BE2C (cell line): Measurements from ENCODE around the gene RPL32. TPM values are rescaled to one million over a fixed set of nuclear protein-coding genes. Genes with fewer than 3 reads are reported as not detected.

Experiments
- DNase-seq: peaks from one replicate; pipeline ENCODE4 v3.0.0-alpha.2; 2020
- H3K27me3 ChIP-seq: fragments of 250-450 bp; sonication (Bioruptor Pico); 2 replicates; pipeline ENCODE4 v1.5.1; 2020; ENCODE audit warnings: mild to moderate bottlenecking
- H3K36me3 ChIP-seq: fragments of 250-450 bp; sonication (Bioruptor Pico); 2 replicates; pipeline ENCODE4 v1.5.1; 2020; ENCODE audit warnings: mild to moderate bottlenecking
- H3K4me1 ChIP-seq: fragments of 250-450 bp; sonication (Bioruptor Pico); 2 replicates; pipeline ENCODE4 v1.5.1; 2020
- H3K4me3 ChIP-seq: 2 replicates; pipeline ENCODE4 v1.5.1; 2011; ENCODE audit warnings: low read depth, low read length
- H3K9me3 ChIP-seq: fragments of 250-450 bp; sonication (Bioruptor Pico); 2 replicates; pipeline ENCODE4 v1.5.1; 2020
- polyA plus RNA-seq: library from polyadenylated mRNA; unstranded; fragments of >200 nt; gene quantifications from one replicate; pipeline ENCODE4 v1.2.1, GENCODE V29; 2012; ENCODE audit warnings: low read depth, missing spikeins; ENCODE audit not compliant: insufficient read length, insufficient read depth
- TF ChIP-seq, protein P1 (sequence below): IDR thresholded peaks from 2 replicates; pipeline ENCODE4 v1.5.1; 2012; ENCODE audit warnings: mild to moderate bottlenecking, low read depth, low read length

Gene RPL32
- 1,285 TPM for polyA plus RNA-seq

DNA sequence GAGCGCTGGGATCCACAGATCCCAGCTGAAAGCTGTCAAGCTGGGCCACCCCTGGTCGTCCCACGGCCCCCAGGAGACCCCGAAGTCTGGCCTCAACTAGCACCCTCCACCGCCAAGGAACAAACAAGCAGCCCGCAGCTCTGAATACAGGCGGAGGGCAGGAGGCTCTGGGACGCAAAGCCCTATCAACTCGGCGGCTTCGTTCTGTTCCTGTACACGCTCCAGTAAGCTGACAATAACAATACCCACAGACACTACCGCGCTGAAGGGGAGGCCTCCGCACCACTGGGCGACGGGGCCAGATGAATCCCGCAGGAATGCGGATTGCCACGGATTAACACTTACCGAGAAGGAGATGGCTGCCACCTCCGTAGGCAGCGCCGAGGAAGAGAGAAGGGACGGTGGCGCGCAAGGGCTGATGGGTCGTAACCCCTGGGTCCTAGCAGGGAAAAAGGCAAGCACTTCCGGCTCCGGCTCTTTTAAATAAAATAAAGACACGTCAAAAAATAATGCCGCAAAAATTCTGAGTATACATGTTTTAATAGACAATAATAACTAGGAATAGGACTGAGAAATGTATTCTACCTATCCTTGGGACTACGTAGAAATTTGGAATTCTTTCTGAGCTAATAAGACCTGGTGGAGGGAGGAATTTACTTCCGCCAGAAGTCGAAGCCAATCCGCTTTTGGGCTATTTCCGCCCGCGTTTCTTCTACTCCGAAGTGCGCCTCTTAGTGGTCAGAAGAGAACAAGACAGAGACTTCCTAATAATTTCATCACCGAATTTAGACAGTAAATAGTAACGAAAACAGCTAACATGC lies at the start of gene RPL32:
TSS of gene RPL32 (minus strand) at position 417 of the 821 bp plus-strand sequence. CDS start 1,328 bp downstream, outside the sequence.
- H3K36me3 ChIP-seq: peaks cover 47% of the 10 kb centered on the region
- H3K4me1 ChIP-seq: no peaks in the 10 kb centered on the region

DNA sequence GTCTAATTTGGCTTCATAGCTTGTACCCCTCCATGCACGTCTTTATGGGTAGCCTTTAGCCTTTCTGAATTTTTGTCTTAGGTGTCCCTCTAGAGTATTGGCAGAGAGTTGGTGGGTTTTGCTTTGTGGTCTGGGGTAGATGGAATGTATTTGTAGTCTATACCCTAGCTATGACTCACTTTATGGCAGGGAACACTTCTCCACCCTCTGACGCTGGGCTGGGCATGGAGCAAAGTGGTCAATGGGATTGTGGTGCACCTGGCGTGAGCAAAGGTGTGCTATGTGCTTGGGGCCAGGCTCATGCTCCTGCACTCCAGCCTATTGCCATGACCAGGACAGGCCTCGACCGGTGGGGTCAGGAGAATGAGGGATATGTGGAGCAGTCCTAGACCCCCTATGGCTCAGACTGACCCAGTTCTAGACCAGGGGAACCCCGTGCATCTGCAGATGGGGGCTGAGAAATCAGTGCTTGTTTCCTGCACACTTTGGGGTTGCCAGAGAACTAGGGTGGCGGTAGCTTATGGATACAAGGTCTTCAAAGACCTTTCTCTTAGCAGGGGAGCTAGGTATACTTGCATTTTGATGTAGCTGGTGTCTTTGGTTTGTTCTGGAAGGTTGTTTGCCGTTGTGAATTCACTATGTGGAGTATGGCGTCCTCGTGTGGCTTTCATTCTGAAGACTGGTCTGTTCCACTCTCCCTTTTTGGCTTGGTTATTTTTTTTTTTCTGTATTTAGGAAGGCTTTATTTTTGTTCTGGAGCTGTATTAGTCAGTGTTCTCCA lies 49.4 kb upstream of the RPL32 start:
- no peak for DNase-seq
- Histone ChIP-seq H3K4me3 (no peak overlapping the region), H3K36me3 (no peaks in the 10 kb centered on the region), H3K9me3 (no peaks in the 10 kb centered on the region), H3K4me1 (no peaks in the 10 kb centered on the region), H3K27me3 (no peaks in the 10 kb centered on the region)
- TF ChIP-seq, protein P1, sequence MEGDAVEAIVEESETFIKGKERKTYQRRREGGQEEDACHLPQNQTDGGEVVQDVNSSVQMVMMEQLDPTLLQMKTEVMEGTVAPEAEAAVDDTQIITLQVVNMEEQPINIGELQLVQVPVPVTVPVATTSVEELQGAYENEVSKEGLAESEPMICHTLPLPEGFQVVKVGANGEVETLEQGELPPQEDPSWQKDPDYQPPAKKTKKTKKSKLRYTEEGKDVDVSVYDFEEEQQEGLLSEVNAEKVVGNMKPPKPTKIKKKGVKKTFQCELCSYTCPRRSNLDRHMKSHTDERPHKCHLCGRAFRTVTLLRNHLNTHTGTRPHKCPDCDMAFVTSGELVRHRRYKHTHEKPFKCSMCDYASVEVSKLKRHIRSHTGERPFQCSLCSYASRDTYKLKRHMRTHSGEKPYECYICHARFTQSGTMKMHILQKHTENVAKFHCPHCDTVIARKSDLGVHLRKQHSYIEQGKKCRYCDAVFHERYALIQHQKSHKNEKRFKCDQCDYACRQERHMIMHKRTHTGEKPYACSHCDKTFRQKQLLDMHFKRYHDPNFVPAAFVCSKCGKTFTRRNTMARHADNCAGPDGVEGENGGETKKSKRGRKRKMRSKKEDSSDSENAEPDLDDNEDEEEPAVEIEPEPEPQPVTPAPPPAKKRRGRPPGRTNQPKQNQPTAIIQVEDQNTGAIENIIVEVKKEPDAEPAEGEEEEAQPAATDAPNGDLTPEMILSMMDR: no peak

More for the DNA sequence above, at the start of gene RPL32:
- TF ChIP-seq, protein P1: peak; percentile 69
- peak within 1 kb of the TSS; percentile 98 for H3K4me3 ChIP-seq
- H3K9me3 ChIP-seq: no peaks in the 10 kb centered on the region
- DNase-seq: peak; percentile 78
- no peaks in the 10 kb centered on the region for H3K27me3 ChIP-seq

DNA sequence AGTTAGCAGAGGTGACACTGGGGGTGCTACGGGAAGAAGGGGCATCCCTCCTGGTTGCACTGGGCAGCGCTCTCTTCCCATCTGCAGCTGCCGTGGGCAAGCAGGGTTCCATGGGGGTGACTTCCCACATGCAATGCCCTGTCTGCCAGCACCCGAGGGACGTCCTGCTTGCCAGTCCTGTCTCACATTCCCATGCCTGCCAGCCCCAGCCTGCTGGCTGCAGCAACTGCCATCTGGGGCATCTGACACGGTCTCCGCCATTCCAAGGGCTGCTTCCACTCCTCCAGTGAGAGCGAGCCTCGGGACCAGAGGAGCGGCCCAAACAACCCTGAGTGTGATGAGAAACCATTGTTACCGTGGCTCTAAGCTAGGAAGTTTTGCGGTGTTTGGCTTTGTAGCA lies 45.4 kb upstream of the RPL32 start:
- no peak for DNase-seq
- H3K9me3 ChIP-seq: no peaks in the 10 kb centered on the region
- H3K4me1 ChIP-seq: no peaks in the 10 kb centered on the region
- TF ChIP-seq, protein P1: no peak
- H3K27me3 ChIP-seq: no peaks in the 10 kb centered on the region
- no peaks in the 10 kb centered on the region for H3K36me3 ChIP-seq
- no peak overlapping the region for H3K4me3 ChIP-seq

DNA sequence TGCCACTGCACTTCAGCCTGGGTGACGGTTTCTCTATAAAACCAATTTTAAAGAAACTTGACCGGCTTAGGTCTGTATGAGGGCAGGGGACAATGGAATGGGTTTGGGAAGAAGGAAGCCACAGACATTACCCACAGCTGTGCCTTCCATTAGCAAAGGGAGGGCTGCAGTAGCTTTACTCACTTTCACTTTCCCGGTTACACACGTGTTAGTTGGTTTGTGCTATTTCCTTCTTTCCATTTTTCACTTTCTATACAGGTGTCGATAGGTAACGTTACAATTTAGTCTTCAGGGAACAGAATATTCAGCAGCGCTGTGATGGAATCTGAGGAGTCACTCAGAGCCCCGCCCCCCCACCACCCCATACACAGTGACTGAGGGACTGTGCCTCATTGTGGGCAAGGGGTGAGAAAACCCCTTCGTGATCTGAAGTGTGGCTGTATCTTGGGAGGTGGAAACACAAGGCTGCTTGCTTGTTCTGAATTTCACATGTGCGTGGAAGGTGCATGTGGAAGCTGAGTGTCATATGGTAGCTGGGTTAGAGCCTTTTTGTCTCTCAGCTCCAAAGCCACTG lies 44.8 kb upstream of the RPL32 start:
- no peak overlapping the region for H3K4me3 ChIP-seq
- H3K27me3 ChIP-seq: no peaks in the 10 kb centered on the region
- TF ChIP-seq, protein P1: no peak
- no peaks in the 10 kb centered on the region for H3K4me1 ChIP-seq
- DNase-seq: no peak
- H3K9me3 ChIP-seq: no peaks in the 10 kb centered on the region
- no peaks in the 10 kb centered on the region for H3K36me3 ChIP-seq

DNA sequence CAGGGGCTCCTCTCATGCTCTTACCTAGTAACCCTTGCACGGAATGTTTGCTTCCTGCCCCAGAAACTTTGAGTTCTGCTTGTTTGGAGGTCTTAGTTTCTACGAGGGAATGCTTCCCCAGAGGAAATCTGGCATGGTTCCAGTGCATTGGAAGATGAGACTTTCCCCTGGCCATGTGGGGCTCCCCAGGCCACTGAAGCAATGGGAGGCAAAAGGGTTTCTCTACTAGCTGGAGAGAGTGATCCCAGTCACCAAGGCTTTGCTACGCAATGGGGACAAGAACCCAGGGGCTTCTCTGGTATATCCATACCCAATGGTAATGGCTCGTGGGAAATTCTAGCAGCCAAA lies 44.2 kb upstream of the RPL32 start:
- H3K4me1 ChIP-seq: no peaks in the 10 kb centered on the region
- no peak for DNase-seq
- no peaks in the 10 kb centered on the region for H3K36me3 ChIP-seq
- TF ChIP-seq, protein P1: no peak
- no peaks in the 10 kb centered on the region for H3K27me3 ChIP-seq
- H3K9me3 ChIP-seq: no peaks in the 10 kb centered on the region
- no peak overlapping the region for H3K4me3 ChIP-seq
